ENCODE results near the gene ZBTB16.
A peak's percentile ranks its signal among the peaks of the same experiment; 100 is the strongest.
"Not testable (repeated sequence)": the region's sequence is repeated elsewhere in the genome, so short reads cannot be mapped to it uniquely, and the experiment has no call there.

Gene ZBTB16

GRCh38 chr11:114044042-114044871, 15.3 kb upstream of the ZBTB16 start:
- DNase-seq, result no peak

DNA sequence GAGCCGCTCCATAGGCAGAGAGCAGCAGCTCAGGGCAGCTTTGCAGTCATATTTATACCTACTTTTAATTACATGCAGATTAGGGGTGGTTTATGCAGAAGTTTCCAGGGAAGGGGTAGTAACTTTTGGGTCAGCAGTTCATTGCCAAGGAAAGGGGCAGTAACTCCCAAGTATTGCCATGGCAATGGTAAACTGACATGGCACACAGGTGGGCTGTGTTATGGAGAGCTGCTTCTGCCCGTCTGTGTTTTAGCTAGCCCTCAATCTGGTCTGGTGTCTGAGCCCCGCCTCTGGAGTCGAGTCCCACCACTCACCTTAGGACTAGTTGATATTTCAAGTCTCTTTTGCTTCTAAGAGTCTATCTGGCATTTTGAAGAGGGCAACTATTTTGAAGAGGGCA, 12.2 kb upstream of the ZBTB16 start:
- no peak for DNase-seq

GRCh38 chr11:114049050-114049449, 10.5 kb upstream of the ZBTB16 start:
- DNase-seq, result no peak

GRCh38 chr11:114049766-114050165, 9.7 kb upstream of the ZBTB16 start:
- not testable (repeated sequence) for DNase-seq

GRCh38 chr11:114050258-114050927, 9.1 kb upstream of the ZBTB16 start:
- DNase-seq, result no peak

GRCh38 chr11:114051558-114051957, 8.0 kb upstream of the ZBTB16 start:
- no peak for DNase-seq

DNA sequence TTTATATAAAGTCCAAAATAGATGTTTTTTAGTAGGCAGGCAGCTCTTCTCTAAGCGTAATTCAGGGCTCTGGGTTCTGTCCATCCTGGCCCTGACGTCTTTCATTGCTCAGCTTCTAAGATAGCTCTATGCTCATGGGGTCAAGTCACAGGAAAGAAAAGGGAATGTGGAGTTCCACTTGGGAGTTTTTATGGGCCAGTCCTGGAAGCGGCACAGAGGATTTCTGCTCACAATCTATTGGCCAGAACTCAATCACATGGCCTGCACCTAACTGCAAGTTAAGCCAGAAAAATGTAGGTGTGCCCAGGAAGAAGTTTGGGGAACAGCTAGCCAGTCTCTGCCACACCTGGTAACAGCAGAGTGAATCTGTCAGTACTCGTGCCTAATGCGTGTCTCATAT, 7.4 kb upstream of the ZBTB16 start:
- DNase-seq, result no peak

DNA sequence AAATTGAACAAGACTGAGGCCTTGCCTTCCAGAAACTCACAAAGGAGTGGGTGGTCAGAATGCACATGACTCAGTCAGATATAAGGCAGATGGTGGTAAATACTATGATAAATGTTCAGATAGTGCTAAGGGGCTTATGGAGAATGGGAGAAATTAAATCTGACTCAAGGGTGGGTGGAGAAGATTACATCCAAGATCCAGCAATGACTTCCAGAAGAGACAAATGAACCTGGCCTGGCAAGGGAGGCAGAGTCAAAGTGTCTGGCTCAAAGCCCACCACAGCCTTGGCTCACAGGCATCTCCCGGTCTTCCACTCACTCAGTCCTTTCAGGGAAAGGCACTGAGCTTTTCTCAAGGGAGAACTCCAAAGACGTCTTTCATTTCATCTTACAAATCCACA, 6.1 kb upstream of the ZBTB16 start:
- no peak for DNase-seq

GRCh38 chr11:114054806-114055205, 4.7 kb upstream of the ZBTB16 start:
- no peak for DNase-seq

- DNase-seq, result no peak
These were observed 3.1 kb upstream of the ZBTB16 start for GRCh38 chr11:114056409-114056808.

GRCh38 chr11:114057147-114057546, 2.4 kb upstream of the ZBTB16 start:
- no peak for DNase-seq

- no peak for DNase-seq
These were observed 1.9 kb upstream of the ZBTB16 start for GRCh38 chr11:114057605-114058004.

GRCh38 chr11:114058026-114058706, 1.3 kb upstream of the ZBTB16 start:
- DNase-seq, result peak in 3 of 14 donors; percentile 15 to 40 (median 34)

- DNase-seq, result peak in 3 of 14 donors; percentile 57 to 61 (median 60)
These were observed 637 bp upstream of the ZBTB16 start for GRCh38 chr11:114058871-114059277.

- DNase-seq, result peak in 2 of 14 donors; percentile 58 to 74
These were observed 477 bp downstream of the ZBTB16 start for GRCh38 chr11:114059984-114060391.

- peak in 8 of 14 donors; percentile 42 to 82 (median 56) for DNase-seq
These were observed 1.0 kb downstream of the ZBTB16 start for GRCh38 chr11:114060392-114061047.

DNA sequence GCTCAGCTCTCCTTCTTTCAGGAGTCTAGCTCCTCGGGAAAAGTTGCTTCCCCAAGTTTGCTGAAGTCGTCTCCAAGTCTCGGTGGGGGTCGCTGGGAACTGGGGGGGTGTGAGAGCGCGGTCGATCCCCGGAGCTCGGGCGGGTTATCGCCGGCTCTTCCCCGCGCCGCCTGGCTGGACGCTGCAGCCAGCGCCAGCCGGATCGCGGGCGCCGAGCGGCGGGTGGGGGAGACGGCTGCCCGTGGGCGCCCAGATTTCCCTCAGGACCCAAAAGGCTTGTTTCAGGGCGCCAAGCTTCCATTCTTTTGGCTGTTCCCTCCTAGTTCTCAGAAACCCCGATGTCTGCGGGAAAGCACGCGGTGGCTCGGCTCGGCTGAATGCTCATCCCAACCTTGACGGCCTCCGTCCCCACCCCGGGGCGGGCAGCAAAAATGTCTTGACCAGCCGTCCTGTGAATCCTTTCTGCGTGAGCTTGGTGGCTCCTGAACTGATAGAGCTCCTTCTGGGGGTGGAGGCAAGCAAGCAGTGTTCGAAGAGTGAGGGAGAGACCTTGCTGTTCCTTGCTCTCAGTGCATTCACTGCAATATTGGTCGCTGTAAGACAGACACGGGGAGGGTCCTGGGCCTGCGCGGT, 1.7 kb downstream of the ZBTB16 start:
- DNase-seq, result peak in 8 of 14 donors; percentile 31 to 70 (median 62)

GRCh38 chr11:114061681-114062049, 2.2 kb downstream of the ZBTB16 start:
- peak in 6 of 14 donors; percentile 46 to 65 (median 60) for DNase-seq

DNA sequence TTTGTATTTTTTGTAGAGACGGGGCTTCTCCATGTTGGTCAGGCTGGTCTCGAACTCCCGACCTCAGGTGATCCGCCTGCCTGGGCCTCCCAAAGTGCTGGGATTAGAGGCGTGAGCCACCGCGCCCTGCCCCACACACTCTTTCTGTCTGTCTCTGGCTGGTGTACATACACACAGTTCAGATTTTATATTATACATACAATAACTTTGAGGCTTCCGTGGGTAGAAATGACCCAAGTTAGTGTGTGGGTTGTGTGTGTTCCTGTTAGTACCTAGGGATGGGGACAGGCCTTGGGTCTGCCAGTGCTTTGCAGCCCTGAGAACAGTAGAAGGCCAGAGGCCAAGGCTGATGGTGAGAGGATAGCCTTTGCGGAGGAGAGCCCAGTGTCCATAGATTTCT, 2.8 kb downstream of the ZBTB16 start:
- DNase-seq, result no peak

DNA sequence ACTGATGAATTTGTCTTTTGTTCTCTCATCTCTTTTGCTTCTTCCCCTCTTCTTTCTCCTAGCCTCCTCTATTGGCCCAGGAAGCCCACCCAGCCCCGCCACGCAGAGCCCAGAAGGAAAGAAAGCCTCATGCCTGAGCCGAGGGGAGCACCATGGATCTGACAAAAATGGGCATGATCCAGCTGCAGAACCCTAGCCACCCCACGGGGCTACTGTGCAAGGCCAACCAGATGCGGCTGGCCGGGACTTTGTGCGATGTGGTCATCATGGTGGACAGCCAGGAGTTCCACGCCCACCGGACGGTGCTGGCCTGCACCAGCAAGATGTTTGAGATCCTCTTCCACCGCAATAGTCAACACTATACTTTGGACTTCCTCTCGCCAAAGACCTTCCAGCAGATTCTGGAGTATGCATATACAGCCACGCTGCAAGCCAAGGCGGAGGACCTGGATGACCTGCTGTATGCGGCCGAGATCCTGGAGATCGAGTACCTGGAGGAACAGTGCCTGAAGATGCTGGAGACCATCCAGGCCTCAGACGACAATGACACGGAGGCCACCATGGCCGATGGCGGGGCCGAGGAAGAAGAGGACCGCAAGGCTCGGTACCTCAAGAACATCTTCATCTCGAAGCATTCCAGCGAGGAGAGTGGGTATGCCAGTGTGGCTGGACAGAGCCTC, 3.8 kb downstream of the ZBTB16 start:
- DNase-seq, result no peak

DNA sequence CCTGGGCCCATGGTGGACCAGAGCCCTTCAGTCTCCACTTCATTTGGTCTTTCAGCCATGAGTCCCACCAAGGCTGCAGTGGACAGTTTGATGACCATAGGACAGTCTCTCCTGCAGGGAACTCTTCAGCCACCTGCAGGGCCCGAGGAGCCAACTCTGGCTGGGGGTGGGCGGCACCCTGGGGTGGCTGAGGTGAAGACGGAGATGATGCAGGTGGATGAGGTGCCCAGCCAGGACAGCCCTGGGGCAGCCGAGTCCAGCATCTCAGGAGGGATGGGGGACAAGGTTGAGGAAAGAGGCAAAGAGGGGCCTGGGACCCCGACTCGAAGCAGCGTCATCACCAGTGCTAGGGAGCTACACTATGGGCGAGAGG, 4.3 kb downstream of the ZBTB16 start:
- DNase-seq, result no peak

DNA sequence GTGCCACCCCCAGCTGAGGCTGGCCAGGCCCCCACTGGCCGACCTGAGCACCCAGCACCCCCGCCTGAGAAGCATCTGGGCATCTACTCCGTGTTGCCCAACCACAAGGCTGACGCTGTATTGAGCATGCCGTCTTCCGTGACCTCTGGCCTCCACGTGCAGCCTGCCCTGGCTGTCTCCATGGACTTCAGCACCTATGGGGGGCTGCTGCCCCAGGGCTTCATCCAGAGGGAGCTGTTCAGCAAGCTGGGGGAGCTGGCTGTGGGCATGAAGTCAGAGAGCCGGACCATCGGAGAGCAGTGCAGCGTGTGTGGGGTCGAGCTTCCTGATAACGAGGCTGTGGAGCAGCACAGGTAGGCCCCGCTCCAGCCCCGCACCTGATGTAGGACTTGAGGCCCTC, 4.7 kb downstream of the ZBTB16 start:
- no peak for DNase-seq

Data from C1 segment of cervical spinal cord (tissue), 14 donors.